ENCODE data around the gene BMP2K.

Gene BMP2K

GRCh38 chr4:78776079-78776728, at the start of gene BMP2K:
Gene BMP2K (plus strand): TSS chr4:78776350. CDS start chr4:78776544, 194 bp downstream.
- DNase-seq, result peak; percentile 71

DNA sequence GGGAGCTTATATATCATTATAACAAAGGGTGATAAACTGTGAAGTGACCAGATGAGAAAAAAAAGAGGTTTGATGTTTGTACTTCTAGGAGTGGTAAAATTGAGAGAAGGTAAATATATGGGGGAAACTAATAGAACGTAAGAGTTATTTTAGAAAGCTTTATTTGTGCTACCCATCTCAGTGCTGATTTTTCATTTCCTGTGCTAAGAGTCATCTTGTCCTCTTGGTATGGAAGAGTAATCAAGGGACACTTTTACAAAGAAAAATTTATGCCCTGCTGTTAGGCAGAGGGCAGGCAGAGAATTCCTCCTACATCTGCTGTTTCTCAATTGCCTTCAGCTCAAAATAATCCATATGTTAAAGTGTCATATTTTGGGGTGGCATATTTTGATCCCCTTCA, 49.6 kb upstream of the BMP2K start:
- no peak for DNase-seq

GRCh38 chr4:78732332-78733104, 43.6 kb upstream of the BMP2K start:
- DNase-seq, result no peak

- DNase-seq, result no peak
Measured at GRCh38 chr4:78734441-78735162, 41.5 kb upstream of the BMP2K start.

DNA sequence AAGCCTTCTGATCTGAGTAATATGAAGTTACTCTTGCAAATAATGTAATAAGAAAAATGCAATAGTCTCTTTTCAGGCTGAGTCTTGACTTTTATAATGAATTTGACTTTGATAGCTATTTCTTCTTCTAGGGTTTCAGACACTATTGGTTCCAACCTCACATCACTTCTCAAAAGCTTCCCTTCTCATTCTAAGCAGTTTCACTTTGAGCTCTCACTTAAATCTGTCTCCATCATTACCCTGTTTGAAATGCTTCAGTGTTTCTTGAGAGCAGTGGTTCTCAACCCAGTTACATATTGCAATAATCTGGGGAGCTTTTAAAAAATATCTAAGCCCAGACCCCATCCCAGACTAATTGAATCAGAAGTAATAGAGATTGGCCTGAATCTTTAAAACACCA, 40.5 kb upstream of the BMP2K start:
- DNase-seq, result no peak

DNA sequence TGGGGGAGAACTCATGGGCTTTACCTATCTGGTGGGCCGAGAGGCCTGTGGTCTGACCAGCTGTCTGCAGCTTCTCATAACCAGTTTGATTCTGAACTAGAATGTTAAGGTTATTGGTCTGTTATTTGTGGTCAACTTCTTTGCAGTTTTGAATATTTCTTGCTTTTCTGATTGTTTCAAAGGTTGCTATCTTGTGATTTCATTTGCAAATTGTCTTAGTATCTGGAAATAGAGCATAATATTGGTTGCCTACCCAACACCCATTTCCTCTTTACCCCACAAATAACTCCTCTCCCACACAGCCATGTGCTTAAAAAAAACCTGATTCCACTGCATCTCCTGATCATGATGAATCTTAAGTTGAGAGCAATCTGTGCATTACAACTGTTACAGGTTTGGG, 39.1 kb upstream of the BMP2K start:
- no peak for DNase-seq

GRCh38 chr4:78737973-78738372, 38.2 kb upstream of the BMP2K start:
- DNase-seq, result no peak

- DNase-seq, result no peak
Measured at GRCh38 chr4:78742300-78742699, 33.9 kb upstream of the BMP2K start.

GRCh38 chr4:78747475-78747922, 28.7 kb upstream of the BMP2K start:
- DNase-seq, result no peak

GRCh38 chr4:78748381-78748780, 27.8 kb upstream of the BMP2K start:
- DNase-seq, result no peak

GRCh38 chr4:78749258-78749971, 26.7 kb upstream of the BMP2K start:
- DNase-seq, result no peak

DNA sequence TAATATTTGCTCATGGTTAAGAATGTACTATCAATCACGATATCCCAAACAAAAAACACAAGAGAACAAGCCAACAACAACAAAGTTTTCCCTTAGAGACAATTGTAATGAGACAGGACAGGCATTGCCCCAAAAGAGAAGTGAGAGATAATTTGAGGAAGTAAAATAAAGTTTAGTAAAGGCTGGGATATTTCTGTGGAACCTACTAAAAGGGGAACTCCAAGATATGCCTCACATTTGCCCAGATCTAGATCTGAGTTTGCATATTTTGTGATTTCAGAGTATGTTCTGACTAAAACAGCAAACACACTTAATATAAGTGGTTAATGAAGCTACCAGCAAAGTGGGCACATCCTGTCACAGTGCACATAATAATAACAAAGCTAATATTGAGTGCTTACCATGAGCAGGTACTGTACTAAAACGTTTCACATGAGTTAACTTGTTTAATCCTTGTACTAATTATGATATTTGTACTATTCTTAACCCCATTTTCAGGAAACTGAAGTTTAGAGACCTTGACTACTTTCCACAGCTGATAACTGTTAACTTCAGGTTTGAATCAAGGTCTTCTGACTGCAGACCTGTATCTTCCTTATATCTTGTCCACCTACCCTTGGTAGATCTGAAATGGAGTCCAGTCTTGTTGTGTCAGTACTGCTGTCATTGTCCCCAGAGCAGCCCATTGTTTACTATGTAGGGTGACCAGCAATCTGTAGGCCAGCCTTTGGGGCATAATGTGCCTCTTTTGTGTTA, 26.0 kb upstream of the BMP2K start:
- no peak for DNase-seq

DNA sequence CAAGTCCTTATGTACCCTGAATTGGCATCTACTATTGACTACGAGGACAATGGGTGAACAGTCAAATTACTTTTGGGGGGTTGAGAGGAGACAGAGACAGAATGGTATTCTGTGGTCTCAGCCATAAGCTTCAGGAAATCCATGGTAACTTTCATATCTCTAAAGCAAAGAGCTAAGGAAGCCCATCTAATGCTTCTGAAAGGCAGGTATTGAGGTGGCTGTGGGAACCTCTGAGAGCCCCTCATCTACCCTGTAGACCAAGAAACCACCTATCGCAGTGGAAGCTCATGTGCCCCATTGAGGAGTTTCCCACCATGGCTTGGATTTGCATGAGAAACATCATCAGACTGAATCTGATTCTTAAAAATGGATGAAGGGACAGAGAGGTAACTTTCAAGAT, 23.1 kb upstream of the BMP2K start:
- DNase-seq, result no peak

DNA sequence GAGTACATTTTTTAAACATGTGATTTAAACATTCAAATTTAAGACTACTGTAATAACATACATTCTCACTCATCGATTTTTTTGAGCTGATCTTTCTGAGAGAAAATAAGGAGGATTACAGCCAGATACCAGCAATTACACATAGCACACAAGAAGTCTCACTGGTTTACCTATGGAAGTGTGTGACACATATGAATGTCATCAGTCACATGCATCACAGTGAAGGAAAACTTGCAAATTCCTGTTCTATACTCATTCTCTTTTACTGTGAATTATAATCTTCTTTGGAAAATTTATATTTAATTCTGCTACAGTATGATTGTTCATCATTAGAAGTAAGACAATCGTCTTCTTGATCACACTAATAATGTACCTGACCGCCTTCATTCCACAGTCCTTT, 21.3 kb upstream of the BMP2K start:
- DNase-seq, result no peak

DNA sequence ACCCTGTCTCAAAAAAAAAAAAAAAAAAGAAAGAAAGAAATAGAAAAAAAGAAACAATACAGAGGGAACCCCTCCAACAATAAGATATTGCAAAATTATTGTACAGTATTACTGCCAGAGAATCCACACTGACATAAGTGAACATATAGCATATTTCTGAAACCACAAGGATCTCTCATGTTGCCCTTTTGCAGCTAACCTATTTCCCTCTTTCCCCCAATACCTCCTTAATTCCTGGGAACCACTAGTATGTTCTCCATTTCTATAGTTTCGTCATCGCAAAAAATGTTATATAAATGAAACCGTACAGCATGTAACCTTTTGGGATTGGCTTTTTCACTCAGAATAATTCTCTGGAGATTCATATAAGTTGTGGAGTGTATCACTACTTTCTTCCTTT, 20.0 kb upstream of the BMP2K start:
- no peak for DNase-seq

- no peak for DNase-seq
Measured at GRCh38 chr4:78756776-78757175, 19.4 kb upstream of the BMP2K start.

DNA sequence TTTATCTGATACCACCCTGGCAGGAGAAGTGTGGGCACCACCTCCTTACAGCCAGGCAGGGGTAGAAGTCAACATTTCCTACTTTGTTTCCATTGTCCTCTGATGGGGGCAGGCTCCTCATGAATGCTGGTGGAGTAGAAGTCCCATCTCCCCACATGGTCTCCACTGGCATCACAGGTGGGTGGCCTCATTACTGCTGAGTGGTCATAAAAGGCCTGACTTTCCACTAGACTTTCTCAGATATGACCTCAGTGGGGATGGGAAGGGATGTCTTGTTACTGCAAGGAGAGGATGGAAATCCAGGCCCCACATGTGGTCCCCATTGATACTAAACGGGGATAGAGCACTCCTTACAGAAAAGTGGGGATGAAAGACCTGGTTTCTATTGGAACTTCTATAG, 18.6 kb upstream of the BMP2K start:
- no peak for DNase-seq

- no peak for DNase-seq
Measured at GRCh38 chr4:78758085-78758484, 18.1 kb upstream of the BMP2K start.

- no peak for DNase-seq
Measured at GRCh38 chr4:78762529-78762928, 13.6 kb upstream of the BMP2K start.

DNA sequence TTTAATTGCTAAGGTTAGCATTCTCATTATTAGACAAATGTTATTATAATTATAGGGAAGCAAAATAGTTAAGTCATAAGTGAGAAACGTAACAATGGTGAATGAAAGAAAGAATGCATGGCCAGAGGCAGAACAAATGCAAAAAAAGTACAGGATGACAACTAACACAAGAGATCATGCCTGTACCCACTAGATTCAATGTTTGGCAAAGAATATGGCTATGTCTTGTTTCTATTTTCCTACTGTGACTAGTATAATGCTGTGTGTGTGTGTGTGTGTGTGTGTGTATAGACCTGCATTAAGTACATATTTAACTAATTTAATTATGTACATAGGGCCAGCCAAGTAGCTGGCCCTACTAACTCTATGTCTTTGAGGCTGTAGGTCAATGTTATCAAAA, 12.9 kb upstream of the BMP2K start:
- no peak for DNase-seq

DNA sequence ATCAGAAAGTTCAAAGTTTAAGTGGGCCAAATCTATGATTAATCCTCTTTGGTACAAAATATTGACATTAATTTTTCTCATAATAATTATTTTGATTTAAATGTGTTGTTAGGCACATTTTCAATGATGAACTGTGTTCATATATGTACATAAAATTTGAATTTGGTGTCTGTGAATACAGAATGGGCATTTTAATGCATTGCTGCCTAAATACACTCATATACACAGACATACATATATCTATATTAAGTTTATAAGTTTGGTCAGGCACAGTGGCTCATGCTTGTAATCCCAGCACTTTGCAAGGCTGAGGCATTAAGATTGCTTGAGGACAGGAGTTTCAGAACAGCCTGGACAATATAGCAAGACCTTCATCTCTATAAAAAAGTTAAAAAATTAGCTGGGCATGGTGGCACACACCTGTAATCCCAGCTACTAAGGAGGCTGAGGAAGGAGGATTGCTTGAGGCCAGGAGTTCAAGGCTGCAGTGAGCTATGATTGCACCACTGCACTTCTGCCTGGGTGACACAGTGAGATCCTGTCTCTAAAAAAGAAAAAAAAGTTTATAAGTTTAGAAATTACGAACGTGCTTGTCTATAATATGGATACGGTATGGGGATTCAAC, 12.3 kb upstream of the BMP2K start:
- no peak for DNase-seq

GRCh38 chr4:78764498-78764961, 11.6 kb upstream of the BMP2K start:
- DNase-seq, result no peak
